DND-41 (cell line): ENCODE measurements around the gene TP73.

Experiments used
- EZH2 ChIP-seq: IDR thresholded peaks from 3 replicates; pipeline ENCODE4 v1.6.1; 2012; ENCODE audit warnings: borderline replicate concordance, low read depth, mild to moderate bottlenecking, moderate library complexity, low read length, inconsistent platforms; ENCODE audit not compliant: severe bottlenecking
- TF ChIP-seq, protein P1 (sequence below): IDR thresholded peaks from 2 replicates; pipeline ENCODE4 v1.5.1; 2012; ENCODE audit warnings: borderline replicate concordance, low read length, moderate library complexity, mild to moderate bottlenecking; ENCODE audit not compliant: poor library complexity, severe bottlenecking; ENCODE audit errors: extremely low read depth

DNA sequence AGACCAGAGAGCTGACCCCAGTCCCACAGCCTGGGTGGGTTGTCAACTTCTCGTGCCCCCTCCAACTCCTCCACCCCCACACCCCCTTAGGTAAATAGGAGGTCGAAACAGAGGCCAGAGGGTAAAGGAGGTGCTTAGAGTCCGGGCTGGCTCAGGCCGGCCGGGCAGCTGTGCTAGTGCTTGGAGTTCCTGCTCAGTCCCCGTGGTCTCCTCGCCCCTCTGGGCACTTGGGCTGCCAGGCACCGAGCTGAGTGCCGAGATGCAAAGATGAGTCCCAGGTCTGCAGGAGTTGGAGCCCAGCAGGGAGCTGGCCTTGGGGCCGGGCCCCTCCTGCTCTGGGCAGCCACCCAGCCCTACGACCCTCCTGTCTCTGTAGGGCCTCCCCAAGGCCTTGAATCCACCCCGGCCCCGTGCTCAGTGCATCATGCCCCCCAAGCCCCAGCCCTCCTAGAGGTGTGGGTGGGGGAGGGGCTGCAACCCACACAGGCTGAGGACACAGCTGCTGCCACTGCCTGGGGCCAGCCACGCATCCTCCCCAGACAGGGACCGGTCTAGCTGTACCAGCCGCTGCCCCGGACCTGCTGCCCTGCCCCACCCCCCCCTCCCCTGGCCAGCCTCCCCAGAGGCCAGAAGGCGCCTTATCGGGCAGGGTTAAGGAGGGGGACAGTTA lies 122.1 kb downstream of the TP73 start:
- TF ChIP-seq, protein P1, sequence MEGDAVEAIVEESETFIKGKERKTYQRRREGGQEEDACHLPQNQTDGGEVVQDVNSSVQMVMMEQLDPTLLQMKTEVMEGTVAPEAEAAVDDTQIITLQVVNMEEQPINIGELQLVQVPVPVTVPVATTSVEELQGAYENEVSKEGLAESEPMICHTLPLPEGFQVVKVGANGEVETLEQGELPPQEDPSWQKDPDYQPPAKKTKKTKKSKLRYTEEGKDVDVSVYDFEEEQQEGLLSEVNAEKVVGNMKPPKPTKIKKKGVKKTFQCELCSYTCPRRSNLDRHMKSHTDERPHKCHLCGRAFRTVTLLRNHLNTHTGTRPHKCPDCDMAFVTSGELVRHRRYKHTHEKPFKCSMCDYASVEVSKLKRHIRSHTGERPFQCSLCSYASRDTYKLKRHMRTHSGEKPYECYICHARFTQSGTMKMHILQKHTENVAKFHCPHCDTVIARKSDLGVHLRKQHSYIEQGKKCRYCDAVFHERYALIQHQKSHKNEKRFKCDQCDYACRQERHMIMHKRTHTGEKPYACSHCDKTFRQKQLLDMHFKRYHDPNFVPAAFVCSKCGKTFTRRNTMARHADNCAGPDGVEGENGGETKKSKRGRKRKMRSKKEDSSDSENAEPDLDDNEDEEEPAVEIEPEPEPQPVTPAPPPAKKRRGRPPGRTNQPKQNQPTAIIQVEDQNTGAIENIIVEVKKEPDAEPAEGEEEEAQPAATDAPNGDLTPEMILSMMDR = no peak
- TF ChIP-seq EZH2 = no peak
